Stimulated activated CD4-positive, alpha-beta T cell treated with anti-CD3 and anti-CD28 coated beads, Interleukin-12 subunit alpha, Interleukin-12 subunit beta, amount 100 ng/mL, for 4 hours (primary cell): Measurements from ENCODE around the gene SCAANT1.
A peak's percentile ranks its signal among the peaks of the same experiment; 100 is the strongest.

Experiments
- DNase-seq: peaks from one replicate; pipeline ENCODE4 v3.0.0-alpha.2; 2020

The SCAANT1 gene

GRCh38 chr3:63896332-63897030, 15.7 kb downstream of the SCAANT1 start:
- DNase-seq = no peak

GRCh38 chr3:63895422-63896189, 16.6 kb downstream of the SCAANT1 start:
- no peak for DNase-seq

- DNase-seq = no peak
Measured at GRCh38 chr3:63892773-63893352, 19.3 kb downstream of the SCAANT1 start.

GRCh38 chr3:63891518-63891917, 20.7 kb downstream of the SCAANT1 start:
- DNase-seq = no peak

- no peak for DNase-seq
Measured at GRCh38 chr3:63886858-63887257, 25.3 kb downstream of the SCAANT1 start.

- no peak for DNase-seq
Measured at GRCh38 chr3:63880653-63881052, 31.5 kb downstream of the SCAANT1 start.

- no peak for DNase-seq
Measured at GRCh38 chr3:63878394-63879060, 33.7 kb downstream of the SCAANT1 start.

- no peak for DNase-seq
Measured at GRCh38 chr3:63877737-63878393, 34.3 kb downstream of the SCAANT1 start.

GRCh38 chr3:63876260-63876659, 35.9 kb downstream of the SCAANT1 start:
- no peak for DNase-seq

- no peak for DNase-seq
Measured at GRCh38 chr3:63875510-63875909, 36.7 kb downstream of the SCAANT1 start.

GRCh38 chr3:63874769-63875168, 37.4 kb downstream of the SCAANT1 start:
- no peak for DNase-seq

GRCh38 chr3:63872135-63872924, 39.9 kb downstream of the SCAANT1 start:
- DNase-seq = no peak

GRCh38 chr3:63870615-63871005, 41.6 kb downstream of the SCAANT1 start:
- no peak for DNase-seq

GRCh38 chr3:63869940-63870614, 42.1 kb downstream of the SCAANT1 start:
- no peak for DNase-seq

GRCh38 chr3:63867225-63867624, 45.0 kb downstream of the SCAANT1 start:
- DNase-seq = no peak

GRCh38 chr3:63864965-63865327, 47.2 kb downstream of the SCAANT1 start:
- no peak for DNase-seq

GRCh38 chr3:63864008-63864964, 47.9 kb downstream of the SCAANT1 start:
- peak; percentile 49 for DNase-seq

- peak; percentile 69 for DNase-seq
Measured at GRCh38 chr3:63863150-63864007, 48.8 kb downstream of the SCAANT1 start, which contains the start of the genes ATXN7 and THOC7. ATXN7 (plus strand) TSS chr3:63863867; CDS start chr3:63912599, 48,732 bp downstream. THOC7 (minus strand) TSS chr3:63863805; CDS start chr3:63863790, 15 bp downstream.

GRCh38 chr3:63862804-63863149, 49.4 kb downstream of the SCAANT1 start:
- no peak for DNase-seq
